Activated T-cell treated with anti-CD3 and anti-CD28 coated beads for 24 hours (primary cell): Measurements from ENCODE around the gene ZNF501.

Experiments used
- DNase-seq: peaks from one replicate; pipeline ENCODE4 v3.0.0-alpha.2; 2020; ENCODE audit warnings: low read depth

Gene ZNF501

DNA sequence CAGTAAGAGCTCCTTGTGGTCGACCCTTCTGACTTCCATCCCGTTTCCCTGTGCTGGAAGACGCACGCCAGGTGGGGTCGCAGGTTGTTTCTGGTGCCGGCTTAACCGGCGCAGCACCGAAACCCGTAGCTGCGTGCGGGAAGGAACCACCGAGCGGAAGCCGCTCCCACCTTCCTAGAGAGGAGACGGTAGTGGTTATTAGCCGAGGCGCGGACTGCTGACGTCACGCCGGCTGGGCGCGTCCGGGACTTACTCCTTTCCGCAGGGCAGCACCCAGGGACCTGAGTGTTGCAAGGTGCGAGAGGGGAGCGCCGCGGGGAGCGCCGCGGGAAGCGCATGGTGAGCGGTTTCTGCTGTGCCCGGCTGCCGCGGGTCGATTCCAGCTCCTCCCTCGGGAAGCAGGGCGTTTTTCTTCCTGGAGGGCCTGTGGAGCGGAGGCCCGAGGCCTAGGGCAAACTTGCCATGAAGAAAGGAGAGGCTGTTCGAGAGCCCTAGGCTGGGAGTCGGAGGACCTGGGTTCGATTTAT lies at the start of gene ZNF501:
Gene ZNF501, plus strand, starts transcription at position 252 of the 527 bp plus-strand sequence. CDS start 4,787 bp downstream, outside the sequence.
- DNase-seq, result peak; percentile 82

DNA sequence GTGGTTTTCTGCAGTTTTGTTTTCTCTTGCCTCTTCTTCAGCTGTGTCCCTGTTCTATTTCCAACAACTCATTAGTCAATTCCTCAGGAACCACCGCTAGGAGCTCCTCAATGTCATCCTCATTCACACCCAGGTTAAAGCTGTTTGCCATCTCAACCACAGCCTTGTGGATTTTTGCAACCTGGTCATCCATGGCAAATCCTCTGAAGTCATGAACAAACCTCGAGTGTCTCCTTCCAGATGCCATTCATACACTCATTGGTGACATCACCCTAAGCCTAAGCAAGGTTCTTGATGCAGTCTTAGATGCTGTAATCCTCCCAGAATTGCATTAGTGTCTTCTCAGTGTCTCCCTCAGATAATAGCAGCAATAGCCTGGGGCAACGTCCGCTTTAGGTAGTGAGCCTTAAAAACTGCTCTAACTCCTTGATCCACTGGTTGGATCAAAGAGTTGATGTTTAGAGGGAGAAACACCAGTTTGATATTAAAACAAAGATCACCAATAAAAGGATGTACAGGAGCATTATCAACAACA lies 48.4 kb upstream of the ZNF501 start:
- no peak for DNase-seq

DNA sequence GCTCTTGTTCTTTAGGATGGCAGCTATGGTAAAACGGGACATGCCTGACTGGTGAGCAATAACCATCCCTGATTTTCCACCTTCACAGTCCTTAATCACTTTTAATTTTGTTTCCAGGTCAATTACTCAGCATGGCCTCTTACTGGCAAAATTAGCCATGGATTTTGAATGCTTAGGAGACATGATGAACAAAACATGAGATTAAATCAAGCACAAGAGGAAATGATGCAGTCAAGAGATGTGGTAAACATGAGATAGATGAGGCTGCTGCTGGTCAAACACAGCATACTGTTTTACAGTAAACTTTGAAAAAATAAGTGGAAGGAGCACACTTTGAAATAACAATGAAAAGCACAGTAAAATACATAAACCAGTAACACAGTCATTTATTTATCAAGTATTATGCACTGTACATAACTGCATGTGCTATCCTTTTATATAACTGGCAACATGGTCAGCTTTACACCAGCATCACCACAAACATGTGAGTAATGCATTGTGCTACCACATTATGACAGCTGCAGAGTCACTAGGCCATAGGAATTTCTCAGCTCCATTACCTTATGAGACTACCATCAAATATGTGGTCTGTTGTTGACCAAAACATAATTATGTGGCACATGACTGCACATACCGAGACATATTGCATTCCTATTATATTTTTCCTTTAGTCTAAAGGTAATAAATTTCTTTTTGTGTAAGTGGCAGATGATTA lies 47.1 kb upstream of the ZNF501 start:
- DNase-seq, result no peak

DNA sequence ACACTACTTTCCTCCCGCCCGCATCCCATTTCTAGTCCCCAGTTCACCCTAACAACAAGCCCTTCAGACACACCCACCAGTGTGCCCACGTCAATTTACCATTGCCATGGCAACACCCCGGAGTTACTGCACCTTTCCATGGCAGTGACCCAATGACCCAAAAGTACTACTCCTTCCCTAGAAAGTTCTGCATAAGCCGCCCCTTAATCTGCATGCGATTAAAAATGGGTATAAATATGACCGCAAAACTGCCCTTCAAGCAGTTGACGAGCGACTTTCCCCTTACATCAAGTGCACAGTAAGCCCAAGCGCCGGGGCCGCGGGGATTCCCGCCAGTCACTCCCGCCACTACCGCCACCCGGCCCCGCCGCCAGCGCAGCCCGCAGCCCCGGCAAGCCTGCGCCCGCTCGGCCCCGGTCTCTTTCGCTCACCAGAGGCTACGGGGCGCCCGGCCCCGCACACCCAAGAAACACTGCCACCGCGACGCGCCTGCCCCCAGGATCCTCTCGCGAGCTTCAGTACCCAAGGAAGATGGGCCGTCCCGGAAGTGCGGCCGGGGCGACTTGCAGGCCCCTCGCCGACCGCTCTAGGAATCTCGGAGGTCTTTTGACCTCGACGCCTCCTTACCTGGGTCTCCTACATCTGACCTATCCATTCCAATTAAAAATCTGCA lies 44.2 kb upstream of the ZNF501 start:
- peak; percentile 54 for DNase-seq

DNA sequence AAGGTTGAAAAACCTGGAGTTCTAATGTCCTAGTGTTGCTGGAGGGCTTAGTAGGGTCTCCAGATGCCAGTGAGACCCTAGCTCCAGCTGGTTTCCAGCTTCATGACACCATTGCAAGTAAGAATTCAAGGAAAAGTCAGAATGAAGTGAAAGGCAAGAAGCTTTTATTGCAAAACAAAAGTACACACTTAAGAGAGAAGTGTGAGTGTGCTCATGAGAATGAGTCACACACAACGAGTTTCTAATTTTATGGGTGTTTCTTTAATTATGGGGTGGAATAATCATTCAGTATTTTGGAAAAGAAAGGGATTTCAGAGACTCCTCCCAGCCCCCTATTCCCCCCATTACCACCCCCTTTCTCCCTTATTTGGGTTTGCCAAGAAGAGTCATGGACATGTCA lies 41.5 kb upstream of the ZNF501 start:
- DNase-seq, result no peak

DNA sequence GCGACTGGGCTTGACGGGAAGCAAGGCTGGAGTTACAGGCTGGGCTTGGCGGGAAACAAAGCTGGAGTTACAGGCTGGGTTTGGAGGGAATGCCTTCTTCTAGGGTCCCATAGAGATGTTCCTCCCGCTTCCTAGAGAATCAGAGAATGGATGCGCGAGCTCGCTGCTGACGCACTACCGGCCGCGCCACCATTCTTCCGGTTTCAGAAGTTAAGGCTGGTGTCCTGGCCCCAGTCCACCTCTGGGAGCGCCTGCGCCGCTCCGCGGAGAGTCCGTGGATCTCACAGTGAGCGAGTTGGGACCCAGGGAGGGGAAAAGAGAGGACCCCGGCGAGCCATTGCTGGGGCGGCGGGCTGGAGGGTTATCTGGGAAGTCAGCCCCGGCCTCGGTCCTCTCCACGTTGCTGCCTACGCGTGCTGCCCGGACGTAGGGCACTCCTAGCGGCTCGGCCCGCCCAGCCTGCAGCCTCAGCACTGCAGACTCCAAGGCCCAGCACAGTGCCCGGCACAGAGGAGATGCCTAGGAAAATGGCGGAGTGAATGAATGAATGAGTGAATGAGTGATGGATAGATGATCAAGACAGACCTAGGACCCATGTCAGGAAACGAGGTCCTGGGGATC lies 16.9 kb upstream of the ZNF501 start, which contains the start of gene ZNF502:
Gene ZNF502, plus strand, starts transcription at position 206 of the 621 bp plus-strand sequence. CDS start 7,602 bp downstream, outside the sequence.
- DNase-seq, result peak; percentile 53

DNA sequence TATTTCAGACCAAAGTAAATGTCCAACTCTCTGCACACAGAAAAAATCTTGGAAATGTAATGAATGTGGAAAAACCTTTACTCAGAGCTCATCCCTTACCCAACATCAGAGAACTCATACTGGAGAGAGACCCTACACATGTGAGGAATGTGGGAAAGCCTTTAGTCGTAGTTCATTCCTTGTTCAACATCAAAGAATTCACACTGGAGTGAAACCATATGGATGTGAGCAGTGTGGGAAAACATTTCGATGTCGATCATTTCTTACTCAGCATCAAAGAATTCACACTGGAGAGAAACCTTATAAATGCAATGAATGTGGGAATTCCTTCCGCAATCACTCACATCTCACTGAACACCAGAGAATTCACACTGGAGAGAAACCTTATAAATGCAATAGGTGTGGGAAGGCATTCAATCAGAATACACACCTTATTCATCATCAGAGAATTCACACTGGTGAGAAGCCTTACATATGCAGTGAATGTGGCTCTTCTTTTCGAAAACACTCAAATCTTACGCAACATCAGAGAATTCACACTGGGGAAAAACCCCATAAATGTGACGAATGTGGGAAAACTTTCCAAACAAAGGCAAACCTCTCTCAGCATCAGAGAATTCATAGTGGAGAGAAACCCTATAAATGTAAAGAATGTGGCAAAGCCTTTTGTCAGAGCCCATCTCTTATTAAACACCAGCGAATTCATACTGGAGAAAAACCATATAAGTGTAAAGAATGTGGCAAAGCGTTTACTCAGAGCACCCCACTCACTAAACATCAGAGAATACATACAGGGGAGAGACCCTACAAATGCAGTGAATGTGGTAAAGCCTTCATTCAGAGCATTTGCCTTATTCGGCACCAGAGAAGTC lies 8.0 kb upstream of the ZNF501 start:
- no peak for DNase-seq

DNA sequence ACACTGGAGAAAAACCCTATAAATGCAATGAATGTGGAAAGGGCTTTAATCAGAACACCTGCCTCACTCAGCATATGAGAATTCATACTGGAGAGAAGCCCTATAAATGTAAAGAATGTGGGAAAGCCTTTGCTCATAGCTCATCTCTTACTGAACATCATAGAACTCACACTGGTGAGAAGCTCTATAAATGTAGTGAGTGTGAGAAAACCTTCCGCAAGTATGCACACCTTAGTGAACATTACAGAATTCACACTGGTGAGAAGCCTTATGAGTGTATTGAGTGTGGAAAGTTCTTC lies 7.4 kb upstream of the ZNF501 start:
- DNase-seq, result no peak

DNA sequence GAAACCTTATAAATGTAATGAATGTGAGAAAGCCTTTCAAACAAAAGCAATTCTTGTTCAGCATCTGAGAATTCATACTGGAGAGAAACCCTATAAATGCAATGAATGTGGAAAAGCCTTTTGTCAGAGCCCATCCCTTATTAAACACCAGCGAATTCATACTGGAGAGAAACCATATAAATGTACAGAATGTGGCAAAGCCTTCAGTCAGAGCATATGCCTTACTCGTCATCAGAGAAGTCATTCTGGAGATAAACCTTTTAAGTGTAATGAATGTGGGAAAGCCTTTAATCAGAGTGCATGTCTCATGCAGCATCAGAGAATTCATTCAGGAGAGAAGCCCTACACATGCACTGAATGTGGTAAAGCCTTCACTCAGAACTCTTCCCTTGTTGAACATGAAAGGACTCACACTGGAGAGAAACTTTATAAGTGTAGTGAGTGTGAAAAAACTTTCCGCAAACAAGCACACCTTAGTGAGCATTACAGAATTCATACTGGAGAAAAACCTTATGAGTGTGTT lies 5.3 kb downstream of the ZNF501 start:
- DNase-seq, result no peak

DNA sequence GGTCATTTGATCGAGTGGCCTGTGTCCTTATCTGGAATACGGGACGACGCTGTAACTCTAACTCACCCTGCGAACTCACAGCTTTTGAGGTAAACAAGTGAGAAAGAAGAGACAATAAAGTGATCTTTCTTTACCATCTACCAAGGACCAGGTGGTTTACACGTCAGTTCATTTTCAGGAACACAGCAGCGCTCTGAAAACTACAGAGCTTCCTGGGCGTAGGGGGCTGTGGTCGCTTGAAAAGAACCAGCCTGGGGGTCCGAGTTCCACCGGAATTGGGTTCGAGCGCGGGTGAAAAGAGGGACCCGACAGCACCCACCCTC lies 31.6 kb downstream of the ZNF501 start:
- no peak for DNase-seq

DNA sequence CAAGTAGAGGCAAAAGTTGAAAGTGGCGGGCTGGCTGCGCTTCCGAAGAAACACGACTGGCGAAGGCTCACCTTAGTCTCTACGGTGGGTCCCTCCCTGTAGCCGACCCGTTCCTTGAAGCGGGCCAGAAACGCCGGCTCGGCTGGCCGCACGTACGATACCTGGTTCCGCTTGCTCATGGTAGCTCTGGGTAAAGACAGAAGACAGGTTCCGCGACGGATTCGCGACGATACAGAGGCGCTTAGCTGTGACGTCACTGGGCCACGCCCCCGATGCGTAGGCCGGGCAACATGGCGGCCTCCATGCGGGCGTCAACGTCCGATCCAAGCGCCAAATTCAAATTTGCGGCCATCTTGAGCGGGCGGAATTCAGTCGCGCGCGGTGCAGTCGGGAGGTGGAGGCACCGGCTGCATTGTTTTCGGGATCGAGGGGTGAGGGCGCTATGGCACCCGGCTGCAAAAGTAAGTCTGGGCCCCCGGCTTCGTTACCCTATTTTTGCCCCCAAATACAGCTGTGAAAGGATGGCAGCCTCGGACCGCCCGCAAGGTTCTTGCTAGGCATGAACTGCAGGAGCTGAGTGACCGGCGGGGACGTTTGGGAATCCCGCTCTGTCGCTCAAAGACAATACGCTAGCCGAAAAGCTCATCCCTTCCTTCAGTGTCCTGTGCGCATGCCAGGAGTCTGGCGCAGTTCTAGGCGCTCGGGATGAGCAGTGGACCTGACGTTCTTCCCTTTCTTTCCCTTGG lies 32.2 kb downstream of the ZNF501 start, which contains the start of the genes KIAA1143 and KIF15:
Gene KIAA1143, minus strand, starts transcription at position 196 of the 746 bp plus-strand sequence. Its CDS starts 17 bp downstream, at position 179.
Gene KIF15, plus strand, starts transcription at position 371 of the 746 bp plus-strand sequence. Its CDS starts 72 bp downstream, at position 443.
- peak; percentile 97 for DNase-seq

DNA sequence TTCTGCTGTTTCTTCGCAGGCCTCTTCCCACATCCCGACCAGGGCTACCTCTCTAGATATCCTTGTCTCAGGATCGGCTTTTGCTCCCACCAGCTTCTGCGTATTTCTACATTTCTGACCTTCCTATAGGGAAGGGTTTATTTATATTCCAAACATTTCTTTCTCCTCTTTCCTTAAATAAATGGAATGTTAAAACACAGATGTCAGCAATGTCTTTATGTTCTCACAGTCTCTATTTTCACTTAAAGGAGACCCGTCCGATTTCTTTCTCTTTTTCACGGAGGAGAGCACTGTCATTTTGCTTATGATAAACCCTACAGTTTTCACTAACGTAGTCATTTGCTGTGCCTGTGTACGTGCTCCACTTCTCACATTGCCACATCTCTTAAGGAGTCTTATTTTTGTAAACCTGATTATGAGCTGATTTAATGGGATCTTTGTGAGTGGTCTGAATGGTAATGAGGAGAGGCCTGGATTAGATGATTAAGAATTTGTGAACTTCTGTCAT lies 32.8 kb downstream of the ZNF501 start:
- no peak for DNase-seq

DNA sequence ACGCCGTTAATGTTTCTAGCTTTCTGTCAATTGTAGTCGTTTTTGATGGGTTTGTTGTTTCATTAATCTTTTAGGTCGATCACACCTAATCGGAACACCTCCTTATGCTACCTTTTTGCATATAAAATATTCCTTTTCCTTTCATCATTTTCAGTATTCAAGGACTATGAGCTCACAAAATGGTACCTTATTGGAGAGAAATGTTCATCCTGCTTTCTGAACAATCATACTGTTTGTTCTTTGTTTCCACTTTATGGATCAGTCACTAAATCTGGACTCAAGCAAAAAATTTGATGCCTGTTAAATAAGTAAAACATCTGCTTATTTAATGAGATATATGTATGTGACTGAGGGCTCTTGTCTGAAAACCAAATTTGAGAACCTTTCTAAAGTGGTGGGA lies 33.3 kb downstream of the ZNF501 start:
- no peak for DNase-seq

DNA sequence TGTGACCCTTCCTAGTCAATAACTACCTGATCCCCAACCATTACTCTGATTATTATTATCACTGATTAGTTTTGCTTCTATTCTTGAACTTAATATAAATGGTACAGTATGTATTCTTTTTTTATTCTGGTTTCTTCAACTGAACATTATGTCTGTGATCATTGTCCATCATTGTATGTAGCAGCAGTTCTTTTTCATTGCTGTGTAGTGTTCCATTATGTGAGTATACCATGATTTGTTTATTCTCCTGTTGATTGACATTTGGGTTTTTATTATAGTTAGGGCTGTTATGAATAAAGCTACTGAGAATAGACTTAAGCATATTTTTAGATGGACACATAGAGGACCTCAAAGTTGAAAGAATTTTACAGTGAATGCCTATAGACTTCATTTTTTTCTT lies 34.8 kb downstream of the ZNF501 start:
- no peak for DNase-seq

DNA sequence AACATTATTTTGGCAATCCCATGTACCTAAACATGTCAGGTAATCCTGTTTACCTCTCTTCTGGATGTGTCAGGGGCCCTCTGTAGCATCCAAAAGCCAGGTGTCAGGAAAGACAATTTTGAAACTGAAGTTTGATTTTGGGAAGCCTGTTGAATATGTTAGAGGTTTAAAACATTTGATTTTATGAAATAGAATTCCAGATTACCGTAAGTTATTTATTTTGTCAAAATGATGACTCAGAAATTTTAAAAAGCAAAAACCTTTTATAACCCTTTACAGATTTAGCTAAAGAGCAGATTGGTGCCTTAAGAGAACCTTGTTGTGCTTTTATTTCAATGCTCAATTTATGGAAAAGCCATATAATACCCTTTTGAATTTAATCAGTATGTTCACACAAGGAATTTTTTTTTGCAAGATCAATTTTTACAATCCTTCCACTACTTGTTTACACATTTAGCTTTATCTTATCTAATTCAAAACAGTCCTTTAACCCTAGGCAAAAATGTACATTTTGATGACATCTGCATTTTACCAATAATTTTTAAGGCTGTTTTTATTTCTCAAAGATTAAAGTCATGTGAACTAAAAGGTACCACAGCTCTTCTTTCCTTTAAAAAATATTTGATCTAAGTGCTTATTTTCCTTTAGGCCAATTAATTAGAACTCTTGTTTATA lies 42.1 kb downstream of the ZNF501 start:
- no peak for DNase-seq

DNA sequence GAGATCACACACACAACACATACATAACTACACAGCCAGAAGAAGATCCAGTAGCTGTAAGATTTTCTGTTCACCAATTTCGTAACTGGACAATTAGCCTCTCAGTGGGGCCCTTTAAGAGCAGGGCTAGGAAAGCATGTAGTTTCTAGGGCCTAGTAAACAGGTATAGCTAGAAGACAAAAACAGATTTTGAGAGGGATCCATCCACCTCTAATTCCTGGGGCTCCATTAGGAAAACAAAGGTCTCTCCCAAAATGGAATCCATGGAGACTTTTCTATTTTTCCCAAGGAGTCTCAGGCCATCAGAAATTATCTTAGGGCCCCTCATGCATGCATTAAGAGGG lies 42.6 kb downstream of the ZNF501 start:
- DNase-seq, result no peak

DNA sequence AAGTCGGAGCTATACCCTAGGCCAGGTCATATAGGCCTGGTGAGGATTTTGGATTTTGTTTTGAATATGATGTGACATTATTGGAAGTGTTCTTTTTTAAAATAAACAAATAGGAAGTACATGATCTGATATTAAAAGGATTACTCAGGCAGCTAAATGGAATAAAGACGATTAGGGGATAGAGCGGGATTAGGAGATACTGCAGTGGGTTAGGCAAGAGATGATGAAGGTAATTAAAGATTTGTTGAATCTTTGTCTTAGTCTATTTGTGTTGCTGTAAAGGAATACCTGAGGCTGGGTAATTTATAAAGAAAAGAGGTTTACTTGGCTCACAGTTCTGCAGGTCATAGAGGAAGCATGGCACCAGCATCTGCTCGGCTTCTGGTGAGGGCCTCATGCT lies 53.5 kb downstream of the ZNF501 start:
- DNase-seq, result no peak
